Cardiac muscle cell (in vitro differentiated cells and primary cell): Measurements from ENCODE around the gene RPP25. TPM values are rescaled to one million over a fixed set of nuclear protein-coding genes. Genes with fewer than 3 reads are reported as not detected.

Source experiments
- DNase-seq, 2 donors: peaks; one replicate each; pipeline versions ENCODE4 v3.0.0 to v3.0.0-alpha.2; 2010 to 2017; ENCODE audit warnings: low read depth in 1 of 2, low spot score in 1 of 2
- H3K27ac ChIP-seq: fragments of 200-600 bp; sonication (generic); 2 replicates; pipeline ENCODE4 v1.5.1; 2016
- H3K27me3 ChIP-seq: fragments of 200-600 bp; sonication (generic); 2 replicates; pipeline ENCODE4 v1.6.0; 2016; ENCODE audit warnings: control low read depth
- H3K36me3 ChIP-seq: fragments of 200-600 bp; sonication (generic); 2 replicates; pipeline ENCODE4 v1.5.1; 2016; ENCODE audit warnings: control low read depth
- H3K4me1 ChIP-seq: fragments of 200-600 bp; sonication (generic); 2 replicates; pipeline ENCODE4 v1.8.1; 2017; ENCODE audit warnings: low read depth, mild to moderate bottlenecking, mixed run types
- H3K4me3 ChIP-seq: fragments of 200-600 bp; sonication (generic); 2 replicates; pipeline ENCODE4 v1.5.1; 2016; ENCODE audit warnings: mild to moderate bottlenecking
- H3K9me3 ChIP-seq: fragments of 200-600 bp; sonication (generic); 2 replicates; pipeline ENCODE4 v1.5.1; 2017; ENCODE audit warnings: low read depth, mild to moderate bottlenecking, control low read depth
- polyA plus RNA-seq: library from polyadenylated mRNA; unstranded; fragments of >200 nt; fragmentation: Nextera tagmentation; extraction: Ambion mirVana; gene quantifications from 2 replicates; pipeline ENCODE4 v1.2.1, GENCODE V29; 2016
- total RNA-seq: library from RNA; depleted of rRNA; stranded (reverse); fragments of >200 nt; gene quantifications from 2 replicates; pipeline ENCODE4 v1.2.3, GENCODE V29; 2016
- TF ChIP-seq, protein P1 (sequence below): IDR thresholded peaks from 2 replicates; pipeline ENCODE4 v1.5.1; 2012; ENCODE audit warnings: low read depth, mild to moderate bottlenecking, low read length

The RPP25 gene
- total and polyA plus RNA-seq, 2 experiments from 2014 or later: 18.3 to 21.1 TPM

DNA sequence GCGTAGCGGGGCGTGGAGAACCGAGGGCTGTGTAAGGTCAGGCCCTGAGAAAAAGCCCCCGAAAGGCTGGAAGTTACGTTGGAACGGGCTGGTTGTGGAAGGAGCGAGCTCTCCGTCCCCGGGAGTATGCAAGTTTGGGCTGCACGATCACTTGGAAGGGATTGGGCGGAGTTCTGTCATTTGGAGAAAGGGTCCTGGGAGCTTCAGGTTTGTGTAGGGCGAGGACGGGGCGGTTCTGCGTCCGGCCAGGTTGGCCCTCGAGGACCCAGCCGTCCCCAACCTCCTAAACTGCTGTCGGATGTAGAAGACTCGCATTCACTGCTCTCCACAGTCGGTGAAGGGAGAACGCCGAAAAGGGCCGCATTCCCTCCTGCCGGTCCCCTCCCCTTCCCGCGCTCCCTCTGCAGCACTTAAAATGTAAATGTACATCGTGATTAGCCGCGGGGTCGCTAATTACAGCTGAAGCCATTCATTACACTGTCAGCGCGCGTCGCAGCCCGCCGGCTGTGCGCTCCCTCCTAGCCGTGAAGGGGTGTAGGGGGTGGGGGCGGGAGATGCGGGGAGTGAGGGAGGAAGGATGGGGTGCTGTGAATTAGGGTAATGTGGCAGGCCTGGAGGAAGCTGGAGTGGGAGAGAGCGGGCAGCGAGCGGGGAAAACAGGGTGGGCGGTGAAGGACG is 2.5 kb upstream of the RPP25 start:
- H3K27me3 ChIP-seq: peaks cover 38% of the 10 kb centered on the region
- TF ChIP-seq, protein P1, sequence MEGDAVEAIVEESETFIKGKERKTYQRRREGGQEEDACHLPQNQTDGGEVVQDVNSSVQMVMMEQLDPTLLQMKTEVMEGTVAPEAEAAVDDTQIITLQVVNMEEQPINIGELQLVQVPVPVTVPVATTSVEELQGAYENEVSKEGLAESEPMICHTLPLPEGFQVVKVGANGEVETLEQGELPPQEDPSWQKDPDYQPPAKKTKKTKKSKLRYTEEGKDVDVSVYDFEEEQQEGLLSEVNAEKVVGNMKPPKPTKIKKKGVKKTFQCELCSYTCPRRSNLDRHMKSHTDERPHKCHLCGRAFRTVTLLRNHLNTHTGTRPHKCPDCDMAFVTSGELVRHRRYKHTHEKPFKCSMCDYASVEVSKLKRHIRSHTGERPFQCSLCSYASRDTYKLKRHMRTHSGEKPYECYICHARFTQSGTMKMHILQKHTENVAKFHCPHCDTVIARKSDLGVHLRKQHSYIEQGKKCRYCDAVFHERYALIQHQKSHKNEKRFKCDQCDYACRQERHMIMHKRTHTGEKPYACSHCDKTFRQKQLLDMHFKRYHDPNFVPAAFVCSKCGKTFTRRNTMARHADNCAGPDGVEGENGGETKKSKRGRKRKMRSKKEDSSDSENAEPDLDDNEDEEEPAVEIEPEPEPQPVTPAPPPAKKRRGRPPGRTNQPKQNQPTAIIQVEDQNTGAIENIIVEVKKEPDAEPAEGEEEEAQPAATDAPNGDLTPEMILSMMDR: no peak

DNA sequence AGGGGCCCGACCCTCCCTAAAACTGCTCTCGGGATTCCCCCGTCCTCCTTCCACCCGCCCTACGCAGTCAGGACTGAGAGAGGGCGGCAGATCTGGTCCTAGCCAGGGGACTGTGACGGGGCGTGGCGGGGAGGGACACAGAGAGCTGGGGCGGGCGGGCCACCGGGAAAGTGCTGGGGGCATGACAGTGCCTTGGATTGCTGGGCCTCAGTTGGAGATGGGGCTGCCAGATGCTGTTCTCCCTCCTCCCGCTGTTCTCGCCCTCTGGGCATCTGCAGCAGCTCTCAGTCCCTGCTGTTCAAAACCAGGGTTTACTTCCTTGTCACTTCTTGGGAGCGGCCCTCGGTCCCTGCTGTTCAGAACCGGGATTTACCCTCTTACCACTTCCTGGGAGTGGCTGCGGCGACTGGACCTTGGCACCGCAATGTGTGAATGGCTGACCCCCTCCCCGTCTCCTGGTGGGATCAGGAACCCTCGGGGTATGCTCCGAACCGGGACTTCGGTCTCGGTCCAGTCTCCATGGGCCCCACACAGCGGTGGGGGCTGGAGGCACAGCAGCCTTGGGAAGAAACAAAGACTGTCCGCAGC is 1.8 kb upstream of the RPP25 start:
- H3K27me3 ChIP-seq: peaks cover 38% of the 10 kb centered on the region
- DNase-seq: peak; percentile 40 to 43
- H3K4me3 ChIP-seq: peak overlapping the region; percentile 13
- H3K27ac ChIP-seq: no peak overlapping the region
- H3K4me1 ChIP-seq: peaks cover 24% of the 10 kb centered on the region
- H3K36me3 ChIP-seq: no peaks in the 10 kb centered on the region
- TF ChIP-seq, protein P1: peak; percentile 15
- no peaks in the 10 kb centered on the region for H3K9me3 ChIP-seq

More for the DNA sequence above, 2.5 kb upstream of the RPP25 start:
- H3K9me3 ChIP-seq: no peaks in the 10 kb centered on the region
- H3K27ac ChIP-seq: no peak overlapping the region
- DNase-seq: no peak
- H3K4me1 ChIP-seq: peaks cover 22% of the 10 kb centered on the region
- no peaks in the 10 kb centered on the region for H3K36me3 ChIP-seq
- H3K4me3 ChIP-seq: peak overlapping the region; percentile 13

DNA sequence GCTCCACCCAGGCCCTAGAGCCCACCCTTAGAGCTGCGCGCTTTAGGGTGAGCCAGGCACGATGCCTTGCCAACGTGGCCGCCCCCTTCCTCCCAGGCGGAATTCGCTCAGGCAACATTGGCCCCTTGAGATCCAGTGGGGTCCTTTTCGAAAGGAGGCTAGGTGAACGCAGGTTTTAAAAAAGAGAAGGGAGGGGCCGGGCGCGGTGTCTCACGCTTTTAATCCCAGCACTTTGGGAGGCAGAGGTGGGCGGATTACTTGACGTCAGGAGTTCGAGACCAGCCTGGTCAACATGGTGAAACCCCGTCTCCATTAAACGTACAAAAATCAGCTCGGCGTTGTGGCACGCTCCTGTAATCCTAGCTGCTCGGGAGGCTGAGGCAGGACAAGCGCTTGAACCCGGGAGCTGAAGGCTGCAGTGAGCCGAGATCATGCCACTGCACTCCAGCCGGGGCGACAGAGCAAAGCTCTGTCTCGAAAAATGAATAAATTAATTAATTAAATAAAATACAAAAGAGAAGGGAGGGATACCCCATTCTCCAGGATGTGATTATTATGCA is 984 bp upstream of the RPP25 start:
- H3K27me3 ChIP-seq: peaks cover 38% of the 10 kb centered on the region
- peaks cover 24% of the 10 kb centered on the region for H3K4me1 ChIP-seq
- DNase-seq: peak in 1 of 2 donors; percentile 32
- H3K27ac ChIP-seq: no peak overlapping the region
- TF ChIP-seq, protein P1: no peak
- H3K36me3 ChIP-seq: no peaks in the 10 kb centered on the region
- H3K4me3 ChIP-seq: peak overlapping the region; percentile 41
- H3K9me3 ChIP-seq: no peaks in the 10 kb centered on the region

DNA sequence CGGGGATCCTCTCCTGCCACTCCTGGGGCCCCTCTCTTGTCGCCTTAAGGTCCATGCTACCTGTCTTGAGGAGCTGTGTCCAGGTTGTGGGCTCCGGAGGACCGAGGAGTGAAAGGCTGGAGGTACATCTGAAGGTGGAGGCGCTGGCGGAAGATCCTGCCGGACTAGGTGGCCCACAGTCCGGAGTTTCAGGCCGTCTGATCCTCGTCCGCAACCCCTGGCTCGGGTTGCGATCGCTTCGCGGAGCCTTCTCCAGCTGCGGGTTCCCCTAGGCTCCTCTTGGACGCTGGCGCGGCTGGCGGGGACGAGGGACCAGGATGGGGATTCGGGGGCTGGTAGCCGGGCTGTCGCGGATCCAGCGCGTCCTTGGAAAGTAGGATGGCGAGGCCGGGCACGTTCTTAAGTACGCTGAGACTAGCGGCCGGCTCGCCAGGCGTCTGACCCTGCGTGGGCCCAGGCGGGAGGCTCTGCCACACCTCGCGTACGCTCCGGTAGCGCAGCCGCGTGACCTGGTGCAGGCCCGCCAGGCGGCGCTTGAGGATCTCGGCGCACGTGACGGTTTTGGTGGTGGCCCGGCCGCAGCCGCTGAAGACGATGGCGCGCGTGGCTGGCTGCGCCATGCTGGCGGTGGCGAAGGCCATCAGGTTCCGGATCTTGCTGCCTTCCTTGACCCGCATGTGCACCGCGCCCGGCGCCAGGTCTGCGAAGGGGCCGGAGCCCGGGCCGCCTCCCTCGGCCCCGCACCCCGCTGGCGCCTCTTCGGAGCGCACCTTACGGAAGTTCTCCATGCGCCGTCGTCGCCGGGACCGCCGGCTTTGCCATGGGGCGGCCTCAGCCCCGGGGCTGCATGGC is 550 bp downstream of the RPP25 start:
- no peaks in the 10 kb centered on the region for H3K36me3 ChIP-seq
- peak; percentile 77 to 82 for DNase-seq
- peaks cover 36% of the 10 kb centered on the region for H3K27me3 ChIP-seq
- no peaks in the 10 kb centered on the region for H3K9me3 ChIP-seq
- peaks cover 24% of the 10 kb centered on the region for H3K4me1 ChIP-seq
- H3K27ac ChIP-seq: no peak overlapping the region
- H3K4me3 ChIP-seq: peak overlapping the region; percentile 41
- TF ChIP-seq, protein P1: peak; percentile 48

DNA sequence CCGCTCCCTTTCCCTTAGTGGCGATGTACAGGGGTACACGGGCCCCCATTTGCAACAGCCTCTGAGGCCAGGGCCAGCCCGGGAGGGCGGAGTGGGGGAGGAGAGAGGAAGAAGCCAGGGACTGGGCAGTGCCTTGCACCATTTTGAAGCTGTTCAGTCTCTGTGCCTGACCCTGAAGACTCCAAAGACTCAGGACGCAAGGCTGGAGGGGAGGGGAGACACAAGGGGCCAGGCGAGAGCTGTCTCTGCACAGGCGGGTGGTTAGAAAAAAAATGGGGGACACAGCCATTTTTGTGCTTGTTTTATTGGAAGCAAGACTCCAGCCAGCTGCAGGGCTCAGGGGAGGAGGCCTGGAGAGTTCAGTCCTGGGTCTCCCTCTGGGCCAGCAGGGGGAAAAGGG is 1.6 kb downstream of the RPP25 start:
- Histone ChIP-seq H3K27ac (peak overlapping the region; percentile 63), H3K27me3 (peaks cover 29% of the 10 kb centered on the region), H3K4me3 (peak overlapping the region; percentile 41), H3K4me1 (peaks cover 24% of the 10 kb centered on the region), H3K36me3 (no peaks in the 10 kb centered on the region), H3K9me3 (no peaks in the 10 kb centered on the region)
- DNase-seq: peak in 1 of 2 donors; percentile 42
- TF ChIP-seq, protein P1: no peak
